HEK293 (cell line): ENCODE measurements around the gene DNAJC22.

Experiments
- ATF2 ChIP-seq: fragments of 450-650 bp; formaldehyde crosslinking; IDR thresholded peaks from 2 replicates; pipeline ENCODE4 v1.5.1; 2016; ENCODE audit warnings: missing biosample characterization, missing genetic modification characterization, low read depth
- CTCF ChIP-seq: fragments of 450-650 bp; formaldehyde crosslinking; IDR thresholded peaks from 2 replicates; pipeline ENCODE4 v1.5.1; 2016; ENCODE audit warnings: missing biosample characterization, missing genetic modification characterization
- GLI2 ChIP-seq: fragments of 450-650 bp; formaldehyde crosslinking; IDR thresholded peaks from 2 replicates; pipeline ENCODE4; 2017; ENCODE audit warnings: missing biosample characterization, missing genetic modification characterization, low read depth, borderline replicate concordance
- ZBTB1 ChIP-seq: fragments of 450-650 bp; formaldehyde crosslinking; IDR thresholded peaks from 2 replicates; pipeline ENCODE4 v1.5.1; 2016; ENCODE audit warnings: missing biosample characterization, missing genetic modification characterization
- ZNF274 ChIP-seq, 2 experiments: fragments of 200-500 bp in 1 of 2; fragments of 450-650 bp in 1 of 2; sonication (Bioruptor generic) in 1 of 2; formaldehyde crosslinking in 1 of 2; IDR thresholded peaks; 2 replicates each; pipeline versions ENCODE4 v1.5.1 to v1.6.1; 2014 to 2016; ENCODE audit warnings: borderline replicate concordance in 1 of 2, inconsistent platforms in 1 of 2, low read length in 1 of 2, missing biosample characterization in 1 of 2, missing genetic modification characterization in 1 of 2
- ZNF529 ChIP-seq: fragments of 450-650 bp; formaldehyde crosslinking; IDR thresholded peaks from 2 replicates; pipeline ENCODE4 v1.5.1; 2017; ENCODE audit warnings: missing genetic modification characterization, missing biosample characterization; ENCODE audit not compliant: insufficient replicate concordance
- ZNF776 ChIP-seq: fragments of 450-650 bp; formaldehyde crosslinking; IDR thresholded peaks from 2 replicates; pipeline ENCODE4 v1.5.0; 2017; ENCODE audit warnings: missing biosample characterization, missing genetic modification characterization, borderline replicate concordance

- no peak for TF ChIP-seq CTCF (tag by site-specific recombination)
- no peak for TF ChIP-seq ATF2
- TF ChIP-seq ZNF776 (tag by site-specific recombination), result no peak
- TF ChIP-seq ZBTB1 (tag by site-specific recombination), result no peak
- TF ChIP-seq ZNF529 (tag by site-specific recombination), result no peak
- no peak for TF ChIP-seq ZNF274 (IDR thresholded peaks at IDR 0.05; ENCODE audit: low read length)
- TF ChIP-seq ZNF274 (tag by site-specific recombination; IDR thresholded peaks at IDR 0.05; ENCODE audit: borderline replicate concordance), result no peak
- TF ChIP-seq GLI2 (tag by site-specific recombination), result no peak
These were observed 53.6 kb downstream of the DNAJC22 start for GRCh38 chr12:49400304-49400703.
